Frontal cortex (tissue), 4 donors: ENCODE measurements around the gene PPP1R13B. TPM values are rescaled to one million over a fixed set of nuclear protein-coding genes. Genes with fewer than 3 reads are reported as not detected.
A peak's percentile ranks its signal among the peaks of the same experiment; 100 is the strongest.
"Not testable (repeated sequence)": the region's sequence is repeated elsewhere in the genome, so short reads cannot be mapped to it uniquely, and the experiment has no call there.

ENCODE experiments used
- DNase-seq, 2 donors: peaks; one replicate each; pipeline ENCODE4 v3.0.0; 2012; ENCODE audit warnings: low spot score in 2 of 2
- FAIRE-seq: peaks from 2 replicates; lab custom pipeline; 2012; peaks lifted over from hg19 to GRCh38; lab: Jason Lieb, UNC
- total RNA-seq: library from RNA; depleted of rRNA; stranded (reverse); fragments of >200 nt; gene quantifications from one replicate; pipeline ENCODE4 v1.2.3, GENCODE V29; 2014
- donor health status: control.
- donor health status: control.
- donor health status: control.

PPP1R13B gene, protein sequence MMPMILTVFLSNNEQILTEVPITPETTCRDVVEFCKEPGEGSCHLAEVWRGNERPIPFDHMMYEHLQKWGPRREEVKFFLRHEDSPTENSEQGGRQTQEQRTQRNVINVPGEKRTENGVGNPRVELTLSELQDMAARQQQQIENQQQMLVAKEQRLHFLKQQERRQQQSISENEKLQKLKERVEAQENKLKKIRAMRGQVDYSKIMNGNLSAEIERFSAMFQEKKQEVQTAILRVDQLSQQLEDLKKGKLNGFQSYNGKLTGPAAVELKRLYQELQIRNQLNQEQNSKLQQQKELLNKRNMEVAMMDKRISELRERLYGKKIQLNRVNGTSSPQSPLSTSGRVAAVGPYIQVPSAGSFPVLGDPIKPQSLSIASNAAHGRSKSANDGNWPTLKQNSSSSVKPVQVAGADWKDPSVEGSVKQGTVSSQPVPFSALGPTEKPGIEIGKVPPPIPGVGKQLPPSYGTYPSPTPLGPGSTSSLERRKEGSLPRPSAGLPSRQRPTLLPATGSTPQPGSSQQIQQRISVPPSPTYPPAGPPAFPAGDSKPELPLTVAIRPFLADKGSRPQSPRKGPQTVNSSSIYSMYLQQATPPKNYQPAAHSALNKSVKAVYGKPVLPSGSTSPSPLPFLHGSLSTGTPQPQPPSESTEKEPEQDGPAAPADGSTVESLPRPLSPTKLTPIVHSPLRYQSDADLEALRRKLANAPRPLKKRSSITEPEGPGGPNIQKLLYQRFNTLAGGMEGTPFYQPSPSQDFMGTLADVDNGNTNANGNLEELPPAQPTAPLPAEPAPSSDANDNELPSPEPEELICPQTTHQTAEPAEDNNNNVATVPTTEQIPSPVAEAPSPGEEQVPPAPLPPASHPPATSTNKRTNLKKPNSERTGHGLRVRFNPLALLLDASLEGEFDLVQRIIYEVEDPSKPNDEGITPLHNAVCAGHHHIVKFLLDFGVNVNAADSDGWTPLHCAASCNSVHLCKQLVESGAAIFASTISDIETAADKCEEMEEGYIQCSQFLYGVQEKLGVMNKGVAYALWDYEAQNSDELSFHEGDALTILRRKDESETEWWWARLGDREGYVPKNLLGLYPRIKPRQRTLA
- total RNA-seq, result 11.8 TPM

DNA sequence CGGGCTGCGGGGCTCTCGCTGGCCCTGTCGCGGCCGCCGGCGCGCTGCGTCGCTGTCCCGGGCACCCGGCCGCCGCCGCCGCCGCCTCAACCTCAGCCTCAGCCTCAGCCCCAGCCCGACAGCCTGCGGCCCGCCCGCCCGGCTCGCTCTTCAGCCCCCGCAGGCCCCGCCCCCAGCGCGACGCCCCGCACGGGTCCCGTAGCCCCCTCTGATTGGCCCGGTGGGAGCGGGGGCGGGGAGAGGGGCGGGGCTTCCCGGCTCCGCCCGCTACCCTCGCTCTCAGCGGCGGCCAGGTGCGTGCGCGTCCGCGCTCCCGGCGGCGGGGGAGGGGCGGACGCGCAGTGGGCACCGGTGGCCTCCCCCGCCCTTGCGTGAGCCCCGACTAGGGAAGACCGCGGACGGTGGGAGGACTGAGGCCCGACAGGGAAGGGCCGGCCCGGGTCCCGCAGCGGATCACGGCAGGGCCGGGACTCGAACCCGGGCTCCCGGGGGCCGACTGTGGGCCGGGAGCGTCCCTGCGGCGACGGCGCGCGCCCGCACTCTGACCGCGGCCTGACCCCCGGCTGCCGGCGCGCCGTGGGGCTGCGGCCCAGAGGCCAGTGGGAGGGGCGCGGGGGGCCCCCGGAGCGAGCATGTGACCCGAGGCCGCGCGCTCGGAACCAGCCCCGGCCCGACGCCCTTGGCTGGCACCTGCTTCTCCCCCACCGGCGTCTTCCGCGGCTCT, at the start of gene PPP1R13B:
TSS of gene PPP1R13B (minus strand) at position 125 of the 724 bp plus-strand sequence. CDS start 268 bp downstream, outside the sequence.
- no peak for FAIRE-seq
- peak; percentile 99 for DNase-seq

DNA sequence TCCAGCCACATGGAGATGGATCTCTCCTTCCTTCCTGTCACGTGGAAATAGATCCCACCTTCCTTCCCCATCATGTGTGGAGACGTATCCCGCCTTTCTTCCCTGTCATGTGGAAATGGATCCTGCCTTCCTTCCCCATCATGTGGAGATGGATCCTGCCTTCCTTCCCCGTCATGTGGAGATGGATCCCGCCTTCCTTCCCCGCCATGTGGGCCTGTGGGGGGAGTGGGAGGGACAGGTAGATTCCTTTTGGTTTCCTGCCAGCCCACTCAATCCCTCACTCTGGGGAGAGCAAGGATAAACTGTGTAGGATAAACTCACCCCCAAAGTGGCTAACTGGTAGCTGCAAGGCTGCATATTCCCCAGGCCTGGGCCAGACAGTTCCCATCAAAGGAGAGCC, 49.2 kb upstream of the PPP1R13B start:
- DNase-seq (no peak), FAIRE-seq (no peak)

DNA sequence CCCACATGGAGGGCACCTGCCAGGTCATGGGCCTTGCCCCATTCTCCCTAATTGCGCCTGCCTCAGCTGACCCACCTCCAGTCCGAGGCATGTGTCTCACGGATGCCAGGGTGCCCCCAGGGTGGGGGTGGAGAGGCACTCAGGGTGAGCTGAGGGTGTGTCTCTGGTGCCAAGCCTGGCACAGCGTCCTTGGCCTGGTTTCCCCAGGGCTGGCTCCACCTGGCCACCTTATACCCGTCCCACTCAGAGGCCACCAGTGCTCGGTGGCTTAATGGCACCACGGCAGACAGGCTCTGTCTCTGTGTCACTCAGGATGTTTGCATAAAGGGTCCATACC, 47.3 kb upstream of the PPP1R13B start:
- FAIRE-seq, result no peak
- no peak for DNase-seq

DNA sequence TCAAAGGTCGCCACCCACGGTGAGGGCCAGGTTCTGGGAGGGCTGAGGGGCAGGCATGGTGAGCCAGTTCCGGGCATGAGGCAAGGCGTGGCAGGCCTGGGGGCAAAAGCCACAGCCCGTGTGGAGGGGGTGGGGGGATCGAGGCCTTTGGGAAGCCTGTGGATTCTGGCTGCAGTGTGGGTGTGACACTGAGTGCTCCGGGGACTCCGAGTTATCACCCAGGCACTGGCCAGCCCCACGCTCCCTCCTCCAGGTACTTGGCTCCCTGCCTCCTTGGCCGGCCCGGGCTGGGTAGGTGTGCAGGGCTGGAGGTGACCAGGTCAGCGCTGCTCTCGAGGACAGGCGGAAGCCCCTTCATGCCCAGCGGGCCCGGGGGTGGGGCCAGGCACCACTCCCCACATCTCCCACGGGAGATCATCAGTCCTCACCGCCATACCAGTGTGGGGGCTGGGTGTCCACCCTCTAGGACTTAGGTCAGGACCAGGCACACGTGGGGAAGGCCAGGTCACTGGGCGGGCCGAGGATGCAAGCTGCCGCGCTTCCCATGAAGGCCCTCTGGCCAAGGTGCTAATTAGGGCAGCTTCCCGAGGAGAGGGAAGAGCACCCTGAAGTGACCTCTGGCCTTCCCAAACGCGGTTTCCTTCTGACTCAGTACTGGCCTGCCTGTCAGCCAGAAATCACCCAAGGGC, 46.8 kb upstream of the PPP1R13B start:
- FAIRE-seq, result no peak

DNA sequence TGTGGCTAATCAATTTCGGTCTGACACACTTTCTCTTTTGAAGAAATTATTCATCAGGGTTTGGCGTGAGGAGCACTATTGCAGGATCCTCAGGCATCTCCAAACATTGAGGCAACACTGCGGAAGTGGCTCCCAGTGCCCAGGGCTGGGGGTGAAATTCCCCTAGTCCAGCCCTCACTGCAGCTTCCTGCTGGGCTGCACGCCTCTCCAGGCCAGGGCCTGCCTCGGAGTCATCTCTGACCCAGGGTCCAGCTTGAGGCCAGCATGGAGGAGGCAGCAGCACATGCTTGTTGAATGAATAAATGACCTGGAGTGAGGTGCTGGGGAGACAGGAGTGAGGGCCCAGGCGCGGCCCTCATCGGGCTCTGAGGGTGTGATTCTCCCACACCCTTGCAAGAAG, 44.9 kb upstream of the PPP1R13B start:
- FAIRE-seq, result no peak

More for the DNA sequence above, 46.8 kb upstream of the PPP1R13B start:
- DNase-seq, result no peak

DNA sequence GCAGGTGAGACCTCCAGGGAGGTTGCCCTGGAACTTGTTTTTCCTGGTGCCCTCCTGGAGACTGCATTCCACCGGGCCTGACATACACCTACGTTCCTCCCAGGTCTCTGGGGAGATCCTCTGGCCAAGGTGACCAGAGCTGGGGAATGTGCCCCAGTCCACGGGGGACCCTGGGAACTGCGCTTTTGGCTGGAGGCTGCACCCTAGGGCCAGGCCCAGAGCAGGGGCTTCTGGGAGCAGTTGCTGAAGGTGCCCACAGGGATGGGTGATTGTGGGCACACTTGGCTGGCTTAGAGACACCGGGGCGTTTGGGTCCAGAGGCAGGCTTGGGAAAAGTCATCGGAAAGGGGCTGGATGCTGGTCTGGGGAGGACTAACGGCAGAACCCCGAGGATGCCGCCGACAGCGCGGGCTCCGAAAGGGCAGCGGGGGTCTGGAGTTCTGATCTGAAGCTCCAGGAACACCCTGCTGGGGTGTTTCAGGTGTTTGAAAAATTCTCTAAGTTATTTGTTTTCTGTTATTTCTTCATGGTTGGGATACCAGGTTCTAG, 44.4 kb upstream of the PPP1R13B start:
- FAIRE-seq (no peak), DNase-seq (no peak)

More for the DNA sequence above, 44.9 kb upstream of the PPP1R13B start:
- no peak for DNase-seq

DNA sequence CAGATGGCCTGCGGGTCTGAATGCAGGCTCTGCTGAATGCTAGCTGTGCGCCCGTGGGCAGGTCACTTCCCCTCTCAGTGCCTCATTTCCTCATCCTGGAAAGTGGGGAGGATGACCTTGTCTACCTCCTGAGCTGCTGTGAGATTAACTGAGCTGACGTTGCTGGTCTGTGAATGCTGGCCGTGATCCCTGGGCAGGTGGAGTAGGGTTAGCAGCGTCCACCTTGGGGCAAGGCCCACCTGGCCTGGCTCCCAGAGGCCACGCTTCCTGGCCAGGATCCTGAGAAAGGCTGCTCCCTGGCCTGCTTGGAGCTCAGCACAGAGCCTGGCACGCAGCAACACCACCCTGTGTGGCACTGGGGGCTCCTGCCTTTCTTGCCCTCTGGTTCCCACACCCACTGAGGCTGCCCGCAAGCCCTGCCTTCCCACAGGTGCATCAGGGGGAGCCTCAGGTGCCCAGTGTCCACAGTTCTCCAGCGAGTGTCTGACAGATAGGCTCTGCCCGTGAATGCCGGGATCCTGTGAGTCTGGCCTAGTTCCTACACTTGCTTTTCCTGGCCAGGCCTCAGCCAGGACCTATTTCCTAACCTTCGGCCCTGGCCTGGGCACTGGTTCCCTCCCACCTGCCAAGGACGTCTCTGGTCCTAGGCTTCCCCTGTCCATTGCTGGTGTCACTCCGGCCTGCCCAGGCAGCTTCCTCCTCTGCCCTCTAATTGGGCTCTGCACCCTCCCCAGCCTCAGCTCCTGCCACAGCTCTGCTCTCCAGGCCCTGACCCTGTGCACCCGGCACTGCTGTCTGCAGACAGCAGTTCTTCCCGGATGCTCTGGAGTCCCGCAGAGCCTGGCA, 43.7 kb upstream of the PPP1R13B start:
- FAIRE-seq, result no peak
- no peak for DNase-seq

DNA sequence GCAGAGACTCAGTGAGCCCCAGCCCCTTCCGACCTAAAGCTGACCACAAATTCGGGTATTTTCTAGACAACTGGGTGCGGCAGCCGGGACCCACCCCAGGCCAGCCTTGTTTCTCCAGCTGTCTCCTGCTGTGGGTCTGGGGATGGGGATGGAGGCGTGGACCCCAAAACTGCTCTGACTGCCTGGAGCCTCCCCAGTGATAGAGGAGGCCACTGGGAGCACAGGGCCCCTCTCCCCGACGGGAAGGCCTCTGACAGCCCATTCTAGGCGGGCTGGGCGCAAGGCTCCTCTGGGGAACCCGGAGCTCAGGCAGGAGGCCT, 42.6 kb upstream of the PPP1R13B start:
- FAIRE-seq, result no peak
- no peak for DNase-seq

DNA sequence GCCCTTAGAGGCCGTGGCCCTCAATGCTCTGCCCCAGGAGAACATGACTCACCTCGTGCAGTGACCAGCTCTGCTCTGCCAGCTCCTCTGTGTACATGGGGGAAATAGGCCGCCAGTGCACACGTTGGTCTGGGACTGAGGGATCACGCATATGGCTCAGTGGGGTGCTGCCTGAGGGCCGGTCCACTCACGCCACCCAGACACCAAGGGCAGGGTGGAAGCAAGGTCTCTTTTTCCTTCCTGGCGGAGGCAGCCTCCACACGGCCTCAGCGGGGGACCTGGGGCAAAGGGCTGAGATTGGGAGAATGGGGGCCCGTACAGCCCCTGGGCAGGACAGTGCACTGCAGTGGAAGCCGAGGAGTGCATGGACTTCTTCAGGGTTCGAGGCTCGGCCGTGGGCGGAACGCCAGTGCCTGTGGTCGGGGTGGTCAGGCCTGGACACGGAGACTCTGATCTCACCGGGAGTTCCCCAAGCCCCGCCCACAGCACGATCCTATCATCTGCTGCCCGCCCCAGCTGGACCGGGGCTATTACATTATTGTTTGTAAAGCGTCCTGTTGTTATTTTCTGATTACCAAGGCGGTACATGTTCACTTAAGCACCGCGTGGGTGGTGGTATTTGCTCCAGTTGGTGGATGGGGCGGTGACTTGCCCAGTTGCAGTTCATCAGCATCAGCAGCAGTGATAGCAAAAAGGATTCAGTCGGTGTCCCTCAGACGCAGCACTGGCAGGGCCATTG, 42.1 kb upstream of the PPP1R13B start:
- no peak for FAIRE-seq

DNA sequence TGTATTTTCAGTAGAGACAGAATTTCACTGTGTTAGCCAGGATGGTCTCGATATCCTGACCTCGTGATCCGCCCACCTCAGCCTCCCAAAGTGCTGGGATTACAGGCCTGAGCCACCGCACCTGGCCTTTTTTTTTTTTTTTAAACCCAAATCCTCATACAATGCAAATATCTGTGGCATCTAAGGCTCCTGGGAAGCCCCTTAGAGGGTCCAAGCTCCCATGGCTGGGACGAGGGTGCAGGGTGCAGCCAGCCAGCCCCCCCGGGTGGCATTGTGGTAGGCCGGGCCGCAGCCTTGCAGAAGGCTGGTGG, 41.6 kb upstream of the PPP1R13B start:
- FAIRE-seq, DNase-seq: not testable (repeated sequence)

More for the DNA sequence above, 42.1 kb upstream of the PPP1R13B start:
- DNase-seq, result no peak

DNA sequence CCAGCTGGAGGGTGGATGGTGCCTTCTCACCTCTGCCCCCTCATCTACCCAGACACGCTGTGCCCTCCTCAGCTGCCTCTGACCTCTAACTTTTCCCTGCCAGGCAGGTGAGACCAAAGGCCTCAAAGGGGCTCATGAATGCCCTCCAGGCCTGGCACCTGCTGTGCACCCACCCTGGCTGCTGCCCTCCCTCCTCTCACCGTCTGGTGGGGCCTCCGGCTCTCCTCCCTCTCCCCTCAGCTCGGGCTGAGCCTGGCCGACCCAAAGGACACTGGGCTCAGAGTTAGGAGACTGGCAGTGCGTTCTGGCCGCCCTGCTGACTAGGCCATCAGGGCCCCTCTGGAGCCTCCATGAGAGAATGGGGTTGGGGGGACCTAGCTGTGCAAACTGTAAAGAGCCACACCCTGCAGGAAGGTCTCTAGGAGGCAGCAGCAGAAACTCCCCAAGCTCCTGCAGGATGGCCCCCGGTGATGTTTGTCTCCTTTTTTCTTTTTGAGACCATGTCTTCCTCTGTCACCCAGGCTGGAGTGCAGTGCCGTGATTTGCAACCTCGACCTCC, 40.3 kb upstream of the PPP1R13B start:
- FAIRE-seq (no peak), DNase-seq (no peak)

DNA sequence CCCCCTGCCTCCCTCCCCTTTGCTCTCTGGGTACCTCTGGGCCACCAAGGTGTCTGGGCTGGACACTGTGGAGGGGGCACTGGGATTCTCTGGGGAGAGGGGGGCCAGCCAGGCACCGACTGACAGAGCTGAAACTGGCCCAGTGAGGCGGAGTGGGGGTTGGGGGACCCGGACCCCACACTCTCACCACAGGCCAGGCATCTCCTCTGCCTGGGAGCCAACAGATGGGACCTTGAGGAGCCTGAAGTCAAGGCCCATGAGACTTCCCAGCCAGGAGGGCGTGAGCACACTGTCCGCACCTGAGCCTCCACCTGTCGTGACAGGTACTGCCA, 39.8 kb upstream of the PPP1R13B start:
- no peak for FAIRE-seq

DNA sequence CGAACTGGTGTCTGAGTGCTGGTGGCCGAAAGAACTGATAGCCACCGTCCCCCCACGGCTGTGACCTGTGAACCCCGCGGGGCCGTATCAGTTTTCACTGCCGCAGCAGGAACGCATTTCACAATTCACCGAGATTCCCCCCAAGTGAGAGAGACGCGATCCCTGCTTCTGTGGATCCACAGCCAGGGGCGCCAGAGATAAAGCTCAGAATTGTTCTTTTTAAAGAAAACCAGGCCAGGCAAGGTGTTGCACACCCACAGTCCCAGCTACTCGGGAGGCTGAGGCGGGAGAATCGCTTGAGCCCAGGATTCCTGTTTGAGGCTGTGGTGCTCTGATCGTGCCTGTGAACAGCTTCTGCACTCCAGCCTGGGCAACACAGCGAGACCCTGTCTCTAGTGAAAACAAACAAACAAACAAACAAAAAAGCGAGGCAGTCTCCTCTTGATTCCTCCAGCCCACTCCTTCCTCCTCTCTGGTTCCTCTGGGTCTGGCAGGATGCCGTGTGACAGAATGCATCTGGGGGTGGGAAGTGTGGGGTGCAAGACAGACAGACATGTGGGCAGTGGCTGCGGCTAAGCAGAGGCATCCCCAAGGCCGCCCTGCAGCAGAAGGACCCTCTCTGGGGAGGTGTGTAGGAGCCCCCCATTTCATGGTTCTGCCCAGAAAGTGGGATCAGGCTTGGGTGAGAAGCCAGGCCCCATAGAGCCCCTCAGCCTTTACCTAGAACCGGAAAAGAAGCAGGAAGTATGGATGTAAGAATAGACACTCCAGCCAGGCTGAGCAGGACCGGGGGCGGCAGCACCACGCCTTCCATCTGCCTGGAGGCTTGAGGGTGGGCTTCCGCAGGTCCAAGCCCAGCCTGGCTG, 39.2 kb upstream of the PPP1R13B start:
- FAIRE-seq, result no peak
- DNase-seq, result no peak

More for the DNA sequence above, 39.8 kb upstream of the PPP1R13B start:
- no peak for DNase-seq

DNA sequence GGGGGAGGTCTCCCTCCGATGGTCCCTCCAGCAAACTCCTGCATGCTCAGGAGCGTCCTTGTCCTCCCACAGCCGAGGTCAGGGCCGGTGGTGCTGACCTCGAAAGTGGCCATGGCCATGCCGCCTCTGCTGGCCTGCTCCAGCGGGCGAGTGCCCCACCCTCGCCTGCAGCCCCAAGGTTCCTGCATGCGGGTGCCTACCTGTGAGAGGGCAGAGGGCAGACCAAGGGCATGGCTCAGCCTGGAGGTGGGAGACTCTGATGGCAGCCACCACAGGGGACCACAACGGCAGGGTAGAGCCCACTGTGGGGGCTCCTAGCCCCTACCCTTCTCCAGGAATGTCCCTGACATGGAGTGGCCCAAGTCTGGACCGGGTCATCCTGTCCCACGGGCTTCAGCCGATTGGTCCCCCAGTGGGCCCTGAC, 38.1 kb upstream of the PPP1R13B start:
- FAIRE-seq (no peak), DNase-seq (no peak)

DNA sequence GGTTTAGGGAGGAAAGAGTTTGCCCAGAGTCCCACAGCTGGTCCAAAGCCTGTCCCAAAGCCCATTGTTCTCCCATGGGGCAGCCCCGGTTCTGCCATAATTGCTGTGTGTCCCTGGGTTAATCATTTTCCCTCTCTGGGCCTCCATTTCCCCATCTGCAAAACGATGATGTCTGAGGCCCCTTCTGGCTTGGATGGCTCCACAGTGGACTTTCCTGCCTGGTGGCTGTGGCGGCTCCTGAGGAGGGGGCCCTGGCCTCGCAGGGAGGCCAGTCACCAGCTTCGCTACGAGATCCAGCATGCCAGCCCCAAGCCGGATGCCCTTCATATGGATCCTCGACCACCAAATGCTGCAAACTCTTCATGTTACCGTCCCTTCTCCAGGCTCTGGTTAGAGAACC, 37.5 kb upstream of the PPP1R13B start:
- no peak for FAIRE-seq

DNA sequence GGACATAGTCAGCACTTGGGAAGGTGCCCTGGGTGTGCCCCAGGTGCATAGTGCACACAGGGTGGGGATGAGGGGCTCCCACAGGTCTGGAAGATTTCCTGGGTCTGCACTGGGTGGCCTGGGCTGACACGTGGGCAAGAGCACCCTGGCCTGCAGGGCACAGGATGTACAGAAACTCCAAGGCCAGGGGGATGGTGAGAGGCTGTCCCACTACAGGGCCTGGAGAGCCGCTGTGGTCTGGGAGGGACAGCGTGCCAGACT, 35.8 kb upstream of the PPP1R13B start:
- no peak for DNase-seq
- no peak for FAIRE-seq

More for the DNA sequence above, 37.5 kb upstream of the PPP1R13B start:
- no peak for DNase-seq
